ENCODE measurements around the gene JAM3.

DNA sequence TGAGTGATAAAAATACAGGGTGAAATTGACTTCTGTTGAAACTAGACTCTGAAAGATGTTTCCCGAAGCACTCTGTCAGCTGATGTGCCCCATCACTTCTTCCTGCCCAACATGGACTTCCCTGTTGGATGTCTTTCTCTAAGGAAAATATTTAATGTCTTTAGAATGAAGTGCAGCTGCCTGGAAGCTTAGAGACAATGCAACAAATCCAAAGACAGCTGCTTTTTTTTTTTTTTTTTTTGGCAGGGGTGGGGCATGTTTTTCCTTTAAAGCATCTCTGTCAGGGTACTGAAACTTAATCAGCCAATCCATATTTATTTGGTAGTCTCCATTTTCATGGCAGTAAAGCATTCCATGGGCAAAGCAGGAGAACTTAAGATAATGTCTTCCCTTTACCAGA, 5.9 kb downstream of the JAM3 start:
- no peak for TF ChIP-seq POLR2A (IDR thresholded peaks at IDR 0.05)
- TF ChIP-seq, protein P1, sequence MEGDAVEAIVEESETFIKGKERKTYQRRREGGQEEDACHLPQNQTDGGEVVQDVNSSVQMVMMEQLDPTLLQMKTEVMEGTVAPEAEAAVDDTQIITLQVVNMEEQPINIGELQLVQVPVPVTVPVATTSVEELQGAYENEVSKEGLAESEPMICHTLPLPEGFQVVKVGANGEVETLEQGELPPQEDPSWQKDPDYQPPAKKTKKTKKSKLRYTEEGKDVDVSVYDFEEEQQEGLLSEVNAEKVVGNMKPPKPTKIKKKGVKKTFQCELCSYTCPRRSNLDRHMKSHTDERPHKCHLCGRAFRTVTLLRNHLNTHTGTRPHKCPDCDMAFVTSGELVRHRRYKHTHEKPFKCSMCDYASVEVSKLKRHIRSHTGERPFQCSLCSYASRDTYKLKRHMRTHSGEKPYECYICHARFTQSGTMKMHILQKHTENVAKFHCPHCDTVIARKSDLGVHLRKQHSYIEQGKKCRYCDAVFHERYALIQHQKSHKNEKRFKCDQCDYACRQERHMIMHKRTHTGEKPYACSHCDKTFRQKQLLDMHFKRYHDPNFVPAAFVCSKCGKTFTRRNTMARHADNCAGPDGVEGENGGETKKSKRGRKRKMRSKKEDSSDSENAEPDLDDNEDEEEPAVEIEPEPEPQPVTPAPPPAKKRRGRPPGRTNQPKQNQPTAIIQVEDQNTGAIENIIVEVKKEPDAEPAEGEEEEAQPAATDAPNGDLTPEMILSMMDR (IDR thresholded peaks at IDR 0.05): no peak
